Uterus (tissue), 4 donors: ENCODE data around the gene DUSP6. TPM values are rescaled to one million over a fixed set of nuclear protein-coding genes. Genes with fewer than 3 reads are reported as not detected.

Experiments used
- DNase-seq, 2 donors: peaks; one replicate each; pipeline ENCODE4 v3.0.0-alpha.2; 2019 to 2020
- H3K27ac ChIP-seq, 2 donors: fragments of 200-600 bp; sonication (generic); 1 replicate in 1 of 2; 2 replicates in 1 of 2; pipeline ENCODE4 v1.5.1; 2016 to 2018
- H3K27me3 ChIP-seq, 2 donors: fragments of 200-600 bp; sonication (generic); one replicate each; pipeline ENCODE4 v1.5.1; 2018 to 2019; ENCODE audit warnings: control low read depth in 1 of 2
- H3K36me3 ChIP-seq, 2 donors: fragments of 200-600 bp; sonication (generic); one replicate each; pipeline ENCODE4 v1.5.1; 2019; ENCODE audit warnings: control low read depth in 1 of 2
- H3K4me1 ChIP-seq, 2 donors: fragments of 200-600 bp; sonication (generic); one replicate each; pipeline ENCODE4 v1.5.1; 2018 to 2019; ENCODE audit warnings: control low read depth in 1 of 2
- H3K4me3 ChIP-seq, 2 donors: fragments of 200-600 bp; sonication (generic); 1 replicate in 1 of 2; 2 replicates in 1 of 2; pipeline ENCODE4 v1.5.1; 2018 to 2019; ENCODE audit warnings: mild to moderate bottlenecking in 1 of 2
- H3K9me3 ChIP-seq, 2 donors: fragments of 200-600 bp; sonication (generic); one replicate each; pipeline ENCODE4 v1.5.1; 2019; ENCODE audit warnings: control low read depth in 1 of 2
- POLR2A ChIP-seq, 2 donors: fragments of 450-650 bp; IDR thresholded peaks; one replicate each; pipeline ENCODE4 v1.6.1; 2016; ENCODE audit warnings: antibody characterized with exemption in 2 of 2, mild to moderate bottlenecking in 1 of 2, moderate library complexity in 1 of 2
- intact Hi-C: fragments of 100-400 bp; cut with DNase I; formaldehyde crosslinking; loops from one replicate; pipeline ENCODE4 v1.15.1; 2023; ENCODE audit warnings: low total_unique reads
- total RNA-seq, 4 donors: library from RNA; depleted of rRNA in 3 of 4; stranded (reverse); fragments of >200 nt in 3 of 4; gene quantifications; one replicate each; pipeline versions ENCODE4 v1.1.0 to v1.2.4, GENCODE V29; 2014 to 2023
- TF ChIP-seq, protein P1 (sequence below), 4 experiments: fragments of 200-600 bp in 2 of 4; fragments of 450-650 bp in 2 of 4; sonication (generic) in 2 of 4; IDR thresholded peaks; one replicate each; pipeline ENCODE4 v1.5.1; 2016 to 2019; ENCODE audit warnings: antibody characterized with exemption in 4 of 4, mild to moderate bottlenecking in 2 of 4, moderate library complexity in 1 of 4
- donor health status: DM: yes; HTN: yes; CAD: no.

Gene DUSP6
- total RNA-seq, 4 donors from 2014 or later: 28.7 to 103 (median 77.6) TPM

DNA sequence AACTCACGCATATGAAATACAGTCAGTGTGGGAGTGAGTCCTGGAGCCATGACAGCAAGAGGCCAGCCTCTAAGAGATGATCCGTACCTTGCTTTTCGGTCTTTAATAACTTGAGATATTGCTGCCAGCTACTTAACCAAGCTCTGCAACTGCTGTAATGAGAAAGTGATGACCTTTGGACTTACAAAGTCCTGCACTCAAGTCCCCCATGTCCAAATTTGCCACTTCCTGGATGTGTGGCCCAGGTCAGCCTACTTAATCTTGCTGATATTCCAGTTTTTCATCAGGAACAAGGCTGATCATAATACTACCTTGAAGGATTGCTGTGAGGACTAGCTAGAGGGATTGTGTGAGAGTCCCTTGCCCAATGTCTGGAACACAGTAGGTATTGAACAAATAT lies 33.8 kb upstream of the DUSP6 start:
- no peak overlapping the region for H3K27ac ChIP-seq
- intact Hi-C loops: no loop called here
- H3K9me3 ChIP-seq: no peaks in the 10 kb centered on the region
- DNase-seq: no peak
- peaks cover 4 to 8% of the 10 kb centered on the region in 2 donors for H3K4me1 ChIP-seq
- no peak for TF ChIP-seq POLR2A (IDR thresholded peaks at IDR 0.05)
- TF ChIP-seq, protein P1, sequence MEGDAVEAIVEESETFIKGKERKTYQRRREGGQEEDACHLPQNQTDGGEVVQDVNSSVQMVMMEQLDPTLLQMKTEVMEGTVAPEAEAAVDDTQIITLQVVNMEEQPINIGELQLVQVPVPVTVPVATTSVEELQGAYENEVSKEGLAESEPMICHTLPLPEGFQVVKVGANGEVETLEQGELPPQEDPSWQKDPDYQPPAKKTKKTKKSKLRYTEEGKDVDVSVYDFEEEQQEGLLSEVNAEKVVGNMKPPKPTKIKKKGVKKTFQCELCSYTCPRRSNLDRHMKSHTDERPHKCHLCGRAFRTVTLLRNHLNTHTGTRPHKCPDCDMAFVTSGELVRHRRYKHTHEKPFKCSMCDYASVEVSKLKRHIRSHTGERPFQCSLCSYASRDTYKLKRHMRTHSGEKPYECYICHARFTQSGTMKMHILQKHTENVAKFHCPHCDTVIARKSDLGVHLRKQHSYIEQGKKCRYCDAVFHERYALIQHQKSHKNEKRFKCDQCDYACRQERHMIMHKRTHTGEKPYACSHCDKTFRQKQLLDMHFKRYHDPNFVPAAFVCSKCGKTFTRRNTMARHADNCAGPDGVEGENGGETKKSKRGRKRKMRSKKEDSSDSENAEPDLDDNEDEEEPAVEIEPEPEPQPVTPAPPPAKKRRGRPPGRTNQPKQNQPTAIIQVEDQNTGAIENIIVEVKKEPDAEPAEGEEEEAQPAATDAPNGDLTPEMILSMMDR (IDR thresholded peaks at IDR 0.05): no peak
- no peaks in the 10 kb centered on the region for H3K36me3 ChIP-seq
- no peaks in the 10 kb centered on the region for H3K27me3 ChIP-seq
- H3K4me3 ChIP-seq: no peak overlapping the region

DNA sequence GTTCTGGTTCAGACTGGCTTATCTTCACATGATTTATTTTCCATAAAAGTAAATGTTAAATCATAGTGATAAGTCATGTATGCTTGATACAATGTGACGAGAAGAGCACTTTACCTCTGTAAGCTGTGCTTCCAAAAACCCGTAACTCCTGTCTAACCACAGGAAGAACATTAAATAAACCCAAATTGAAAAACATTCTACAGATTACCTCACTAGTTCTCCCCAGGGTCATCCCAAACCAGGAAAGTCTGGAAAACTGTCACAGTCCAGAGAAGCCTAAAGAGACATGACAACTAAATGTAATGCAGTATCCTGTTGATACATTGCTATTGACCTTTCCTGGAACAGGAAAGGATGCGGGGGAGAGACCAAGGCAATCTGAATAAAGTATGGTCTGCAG lies 32.5 kb upstream of the DUSP6 start:
- no peaks in the 10 kb centered on the region for H3K27me3 ChIP-seq
- no peak for DNase-seq
- H3K36me3 ChIP-seq: no peaks in the 10 kb centered on the region
- no peak overlapping the region for H3K4me3 ChIP-seq
- TF ChIP-seq, protein P1 (IDR thresholded peaks at IDR 0.05): no peak
- TF ChIP-seq POLR2A (IDR thresholded peaks at IDR 0.05): no peak
- H3K9me3 ChIP-seq: no peaks in the 10 kb centered on the region
- intact Hi-C loops: no loop called here
- peaks cover 4 to 8% of the 10 kb centered on the region in 2 donors for H3K4me1 ChIP-seq
- H3K27ac ChIP-seq: peak overlapping the region; percentile 42 to 58

DNA sequence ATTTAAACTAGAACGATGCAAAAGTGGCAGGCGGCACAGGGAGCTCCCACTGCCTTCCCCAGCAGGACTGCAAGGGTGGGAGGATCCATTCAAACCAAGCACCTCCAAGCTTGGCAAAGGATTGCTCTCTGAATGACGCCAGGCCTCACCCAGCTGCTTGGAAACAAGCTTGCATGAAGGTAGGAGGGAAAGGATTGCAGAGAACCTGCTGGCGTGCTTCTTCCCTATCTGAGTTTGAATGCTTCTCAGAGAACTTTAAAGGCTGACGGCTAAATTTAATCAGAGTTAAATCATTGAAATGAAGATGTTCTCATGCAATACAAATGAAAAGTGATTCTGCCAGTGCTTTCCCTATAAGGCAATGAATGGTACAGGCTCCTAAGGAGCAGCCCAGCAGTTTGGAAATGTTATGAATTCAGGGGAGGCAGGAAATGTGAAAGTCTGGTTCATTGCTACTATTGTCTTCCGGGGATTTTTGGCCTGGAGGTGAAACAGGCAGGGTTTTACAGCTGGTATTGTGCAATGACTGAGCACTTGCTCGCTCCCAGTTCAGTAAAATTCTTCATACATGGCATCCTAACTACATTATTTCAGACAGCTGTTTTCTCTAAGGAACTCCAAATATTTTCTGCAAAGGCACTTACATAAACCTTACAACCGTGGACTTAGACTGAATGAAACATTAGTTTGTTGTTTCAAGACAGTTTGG lies 31.9 kb upstream of the DUSP6 start:
- H3K4me3 ChIP-seq: no peak overlapping the region
- H3K27ac ChIP-seq: peak overlapping the region; percentile 42 to 58
- H3K4me1 ChIP-seq: peaks cover 4 to 8% of the 10 kb centered on the region in 2 donors
- H3K9me3 ChIP-seq: no peaks in the 10 kb centered on the region
- intact Hi-C loops: no loop called here
- peak; percentile 57 to 63 for DNase-seq
- H3K27me3 ChIP-seq: no peaks in the 10 kb centered on the region
- TF ChIP-seq, protein P1 (IDR thresholded peaks at IDR 0.05): no peak
- TF ChIP-seq POLR2A (IDR thresholded peaks at IDR 0.05): no peak
- H3K36me3 ChIP-seq: no peaks in the 10 kb centered on the region

DNA sequence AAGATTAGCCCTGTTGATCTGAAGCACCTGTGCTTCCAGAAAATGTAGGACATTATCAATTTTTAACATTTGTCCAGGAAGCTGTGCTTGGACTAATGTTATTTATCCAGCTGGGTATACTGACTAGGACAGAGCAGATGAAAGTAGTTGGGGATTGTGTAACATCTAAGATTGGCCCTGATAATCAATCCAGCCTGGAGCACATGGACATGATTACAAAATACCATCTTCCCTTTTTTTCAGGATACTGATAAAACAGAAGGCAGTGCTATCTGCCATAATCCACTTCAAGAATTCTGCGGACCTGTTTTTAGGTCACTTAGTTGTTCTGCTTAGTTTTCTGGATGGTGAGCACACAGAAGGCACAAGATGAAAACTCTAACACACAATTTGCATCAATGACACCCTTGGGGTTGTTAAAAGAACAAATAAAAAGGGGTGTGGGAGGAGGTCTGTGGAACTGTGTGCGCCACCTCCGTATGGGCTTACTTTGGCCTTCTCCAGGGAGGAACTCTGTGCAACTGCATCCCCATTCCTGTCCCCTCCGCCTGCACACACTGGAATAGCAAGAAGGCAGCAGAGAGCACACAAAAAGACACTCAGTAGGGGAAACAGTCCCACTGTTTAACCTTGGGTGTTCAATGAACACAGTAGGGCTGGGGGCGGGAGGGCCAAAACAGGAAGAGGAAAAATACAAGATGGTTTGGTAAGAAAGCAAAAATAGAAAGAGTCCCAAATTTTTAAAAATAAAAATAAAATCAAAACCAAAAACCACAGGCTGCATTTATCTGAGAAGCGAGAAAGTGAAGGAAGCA lies 31.1 kb upstream of the DUSP6 start:
- no peak for DNase-seq
- intact Hi-C loops: no loop called here
- TF ChIP-seq, protein P1 (IDR thresholded peaks at IDR 0.05): no peak
- no peak for TF ChIP-seq POLR2A (IDR thresholded peaks at IDR 0.05)
- H3K4me1 ChIP-seq: peaks cover 4 to 8% of the 10 kb centered on the region in 2 donors
- H3K36me3 ChIP-seq: no peaks in the 10 kb centered on the region
- no peak overlapping the region for H3K4me3 ChIP-seq
- peak overlapping the region; percentile 42 to 58 for H3K27ac ChIP-seq
- no peaks in the 10 kb centered on the region for H3K9me3 ChIP-seq
- H3K27me3 ChIP-seq: no peaks in the 10 kb centered on the region

DNA sequence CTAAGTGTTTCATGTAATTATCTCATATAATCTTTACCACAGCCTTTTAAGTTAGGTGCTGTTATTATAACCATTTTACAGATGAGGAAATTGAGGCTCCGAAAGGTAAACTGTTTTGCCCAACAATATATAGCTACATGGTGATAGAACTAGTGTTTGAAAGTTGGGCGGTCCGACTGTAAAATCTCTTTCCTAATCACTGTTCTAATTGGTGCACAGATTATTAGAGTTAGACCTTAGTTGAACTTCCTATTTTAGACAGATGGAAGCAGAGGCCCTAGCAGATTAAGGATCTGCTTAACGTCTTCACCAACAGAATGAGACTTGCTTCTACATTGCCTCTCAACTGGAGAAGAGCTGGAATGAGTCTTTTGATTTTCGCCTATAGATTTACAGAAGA lies 30.0 kb upstream of the DUSP6 start:
- no peak for TF ChIP-seq POLR2A (IDR thresholded peaks at IDR 0.05)
- TF ChIP-seq, protein P1 (IDR thresholded peaks at IDR 0.05): no peak
- no peaks in the 10 kb centered on the region for H3K27me3 ChIP-seq
- peaks cover 4 to 8% of the 10 kb centered on the region in 2 donors for H3K4me1 ChIP-seq
- H3K4me3 ChIP-seq: no peak overlapping the region
- H3K27ac ChIP-seq: no peak overlapping the region
- intact Hi-C loops: no loop called here
- no peaks in the 10 kb centered on the region for H3K36me3 ChIP-seq
- no peak for DNase-seq
- H3K9me3 ChIP-seq: no peaks in the 10 kb centered on the region
